Prostate gland (tissue), 2 donors: Measurements from ENCODE around the gene RCAN3.

Experiments
- POLR2A ChIP-seq: fragments of 450-650 bp; IDR thresholded peaks from one replicate; pipeline ENCODE4 v1.6.1; 2016; ENCODE audit warnings: antibody characterized with exemption, mild to moderate bottlenecking
- POLR2AphosphoS5 ChIP-seq: sonication (generic); formaldehyde crosslinking; IDR thresholded peaks from one replicate; pipeline ENCODE4 v1.6.1; 2017; ENCODE audit warnings: antibody characterized with exemption
- TF ChIP-seq, protein P1 (sequence below), 4 experiments: fragments of 200-600 bp in 2 of 4; fragments of 450-650 bp in 2 of 4; sonication (generic) in 2 of 4; IDR thresholded peaks; 1 replicate in 3 of 4; 2 replicates in 1 of 4; pipeline ENCODE4 v1.5.1; 2016 to 2019; ENCODE audit warnings: antibody characterized with exemption in 4 of 4, mild to moderate bottlenecking in 2 of 4, moderate library complexity in 2 of 4

DNA sequence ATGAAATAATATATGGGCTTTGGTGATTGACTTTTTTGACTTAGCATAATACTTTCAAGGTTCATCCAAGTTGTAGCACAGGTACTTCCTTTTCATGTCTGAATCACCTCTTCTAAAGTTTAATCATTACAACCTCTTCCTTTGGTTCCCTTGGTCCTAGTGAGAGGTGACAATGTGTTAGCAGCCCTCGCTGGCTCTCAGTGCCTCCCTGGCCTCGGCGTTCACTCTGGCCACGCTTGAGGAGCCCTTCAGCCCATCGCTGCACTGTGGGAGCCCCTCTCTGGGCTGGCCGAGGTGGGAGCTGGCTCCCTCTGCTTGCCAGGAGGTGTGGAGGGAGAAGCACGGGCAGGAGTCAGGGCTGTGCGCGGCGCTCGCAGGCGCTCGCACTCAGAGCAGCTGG is 13.0 kb upstream of the RCAN3 start:
- TF ChIP-seq, protein P1, sequence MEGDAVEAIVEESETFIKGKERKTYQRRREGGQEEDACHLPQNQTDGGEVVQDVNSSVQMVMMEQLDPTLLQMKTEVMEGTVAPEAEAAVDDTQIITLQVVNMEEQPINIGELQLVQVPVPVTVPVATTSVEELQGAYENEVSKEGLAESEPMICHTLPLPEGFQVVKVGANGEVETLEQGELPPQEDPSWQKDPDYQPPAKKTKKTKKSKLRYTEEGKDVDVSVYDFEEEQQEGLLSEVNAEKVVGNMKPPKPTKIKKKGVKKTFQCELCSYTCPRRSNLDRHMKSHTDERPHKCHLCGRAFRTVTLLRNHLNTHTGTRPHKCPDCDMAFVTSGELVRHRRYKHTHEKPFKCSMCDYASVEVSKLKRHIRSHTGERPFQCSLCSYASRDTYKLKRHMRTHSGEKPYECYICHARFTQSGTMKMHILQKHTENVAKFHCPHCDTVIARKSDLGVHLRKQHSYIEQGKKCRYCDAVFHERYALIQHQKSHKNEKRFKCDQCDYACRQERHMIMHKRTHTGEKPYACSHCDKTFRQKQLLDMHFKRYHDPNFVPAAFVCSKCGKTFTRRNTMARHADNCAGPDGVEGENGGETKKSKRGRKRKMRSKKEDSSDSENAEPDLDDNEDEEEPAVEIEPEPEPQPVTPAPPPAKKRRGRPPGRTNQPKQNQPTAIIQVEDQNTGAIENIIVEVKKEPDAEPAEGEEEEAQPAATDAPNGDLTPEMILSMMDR (IDR thresholded peaks at IDR 0.05): no peak
- TF ChIP-seq POLR2A: no peak
- no peak for TF ChIP-seq POLR2AphosphoS5
